ENCODE data around the gene YJU2. TPM values are rescaled to one million over a fixed set of nuclear protein-coding genes. Genes with fewer than 3 reads are reported as not detected.
A peak's percentile ranks its signal among the peaks of the same experiment; 100 is the strongest.
"Not testable (repeated sequence)": the region's sequence is repeated elsewhere in the genome, so short reads cannot be mapped to it uniquely, and the experiment has no call there.

YJU2 gene
- total RNA-seq, 4 donors from 2014 or later, result 9.6 to 24.3 (median 17.1) TPM

- Histone ChIP-seq H3K27me3 (peaks cover 60% of the 10 kb centered on the region), H3K4me1 (no peaks in the 10 kb centered on the region), H3K9me3 (no peaks in the 10 kb centered on the region), H3K27ac (no peak within 1 kb of the TSS), H3K4me3 (no peak within 1 kb of the TSS), H3K36me3 (no peaks in the 10 kb centered on the region)
- in situ Hi-C loops (cut with MboI; ENCODE audit: low pct_ligation_motif_present in 1 of 4, low pct_unique_long_range_greater_than_20kb in 1 of 4, low sequenced_read_pairs in 3 of 4) (loop anchor here in 1 of 4 donors (10.0 kb wide), 1 partner anchor 365 kb away; the partner anchor contains the start of gene ZFR2), intact Hi-C loops (cut with DNase I; ENCODE audit: low total_unique reads) (no loop called here)
- TF ChIP-seq POLR2A (IDR thresholded peaks at IDR 0.05), result no peak
- TF ChIP-seq EP300 (IDR thresholded peaks at IDR 0.05; ENCODE audit: low read depth), result no peak
- TF ChIP-seq CTCF (IDR thresholded peaks at IDR 0.05), result no peak
- no peak for TF ChIP-seq POLR2AphosphoS5 (IDR thresholded peaks at IDR 0.05)
- DNase-seq, result peak; percentile 34
- 14% methylated on average over 19 of the region's 19 CpGs; no CpG with 5 or more reads in 1 of the 2 donors for WGBS, 2 donors (ENCODE audit: low coverage in 1 of 2)
Measured at GRCh38 chr19:4229179-4229931, 17.5 kb upstream of the YJU2 start, which contains the start of gene EBI3. Gene EBI3 (plus strand): TSS chr19:4229523. CDS start chr19:4229551, 28 bp downstream.

- peaks cover 60% of the 10 kb centered on the region for H3K27me3 ChIP-seq
- H3K4me1 ChIP-seq; intact Hi-C loops (cut with DNase I; ENCODE audit: low total_unique reads); H3K27ac ChIP-seq; H3K4me3 ChIP-seq; in situ Hi-C loops (cut with MboI; ENCODE audit: low pct_ligation_motif_present in 1 of 4, low pct_unique_long_range_greater_than_20kb in 1 of 4, low sequenced_read_pairs in 3 of 4); DNase-seq; H3K36me3 ChIP-seq; H3K9me3 ChIP-seq: not testable (repeated sequence)
- WGBS, 2 donors (ENCODE audit: low coverage in 1 of 2), result 76 to 85% methylated on average over 5 to 6 of the region's 6 CpGs
Measured at GRCh38 chr19:4230237-4230636, 16.6 kb upstream of the YJU2 start.

- intact Hi-C loops (cut with DNase I; ENCODE audit: low total_unique reads); H3K4me3 ChIP-seq; H3K36me3 ChIP-seq; H3K9me3 ChIP-seq; DNase-seq; in situ Hi-C loops (cut with MboI; ENCODE audit: low pct_ligation_motif_present in 1 of 4, low pct_unique_long_range_greater_than_20kb in 1 of 4, low sequenced_read_pairs in 3 of 4); H3K27ac ChIP-seq; H3K4me1 ChIP-seq: not testable (repeated sequence)
- 83 to 100% methylated on average over 2 to 6 of the region's 6 CpGs for WGBS, 2 donors (ENCODE audit: low coverage in 1 of 2)
- peaks cover 52% of the 10 kb centered on the region for H3K27me3 ChIP-seq
Measured at GRCh38 chr19:4231521-4231920, 15.4 kb upstream of the YJU2 start.

DNA sequence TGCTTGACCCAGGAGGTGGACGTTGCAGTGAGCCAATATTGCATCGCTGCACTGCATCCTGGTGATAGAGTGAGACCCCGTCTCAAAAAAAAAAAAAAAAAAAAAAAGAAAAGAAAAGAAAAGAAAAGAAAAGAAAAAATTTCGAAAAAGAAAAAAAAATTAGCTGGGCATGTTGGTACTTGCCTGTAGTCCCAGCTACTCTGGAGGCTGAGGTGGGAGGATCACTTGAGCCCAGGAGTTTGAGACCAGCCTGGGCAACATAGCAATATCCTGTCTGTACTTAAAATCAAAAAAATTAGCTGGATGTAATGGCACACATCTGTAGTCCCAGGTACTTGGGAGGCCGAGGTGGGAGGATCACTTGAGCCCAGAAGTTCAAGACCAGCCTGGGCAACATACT is 14.7 kb upstream of the YJU2 start:
- H3K27ac ChIP-seq; H3K36me3 ChIP-seq; in situ Hi-C loops (cut with MboI; ENCODE audit: low pct_ligation_motif_present in 1 of 4, low pct_unique_long_range_greater_than_20kb in 1 of 4, low sequenced_read_pairs in 3 of 4); intact Hi-C loops (cut with DNase I; ENCODE audit: low total_unique reads); H3K9me3 ChIP-seq; H3K4me1 ChIP-seq; H3K4me3 ChIP-seq; DNase-seq: not testable (repeated sequence)
- WGBS, 2 donors (ENCODE audit: low coverage in 1 of 2), result 67 to 82% methylated on average over 2 to 3 of the region's 5 CpGs
- H3K27me3 ChIP-seq, result peaks cover 54% of the 10 kb centered on the region

- 30 to 100% methylated on average over 1 to 21 of the region's 21 CpGs for WGBS, 2 donors (ENCODE audit: low coverage in 1 of 2)
- no peaks in the 10 kb centered on the region for H3K4me1 ChIP-seq
- TF ChIP-seq CTCF (IDR thresholded peaks at IDR 0.05) (no peak), POLR2A (IDR thresholded peaks at IDR 0.05) (no peak), POLR2AphosphoS5 (IDR thresholded peaks at IDR 0.05) (no peak), EP300 (IDR thresholded peaks at IDR 0.05; ENCODE audit: low read depth) (no peak)
- in situ Hi-C loops (cut with MboI; ENCODE audit: low pct_ligation_motif_present in 1 of 4, low pct_unique_long_range_greater_than_20kb in 1 of 4, low sequenced_read_pairs in 3 of 4), result no loop called here
- no peak for DNase-seq
- no peak overlapping the region for H3K4me3 ChIP-seq
- H3K27me3 ChIP-seq, result peaks cover 48% of the 10 kb centered on the region
- H3K36me3 ChIP-seq, result no peaks in the 10 kb centered on the region
- H3K9me3 ChIP-seq, result no peaks in the 10 kb centered on the region
- intact Hi-C loops (cut with DNase I; ENCODE audit: low total_unique reads), result no loop called here
- H3K27ac ChIP-seq, result no peak overlapping the region
Measured at GRCh38 chr19:4232614-4233281, 14.1 kb upstream of the YJU2 start.

Data from transverse colon (tissue), 4 donors.